Endothelial cell of umbilical vein (primary cell): ENCODE results near the gene SBK3. TPM values are rescaled to one million over a fixed set of nuclear protein-coding genes. Genes with fewer than 3 reads are reported as not detected.

Experiments used
- BruUV-seq: library from RNA; stranded (reverse); fragments of 400-500 nt; replicated peaks from 2 replicates; lab custom pipeline; 2021; lab: Mats Ljungman, UMichigan
- CTCF ChIA-PET: fragments of 300-600, 350-600 bp; sonication (Branson Sonifier 250); formaldehyde crosslinking; loops from one replicate; lab custom pipeline; 2021; ENCODE audit warnings: antibody characterized with exemption, inconsistent platforms; lab: Charles Lee
- POLR2A ChIA-PET: fragments of 300-600, 350-600 bp; sonication (Branson Sonifier 250); formaldehyde crosslinking; loops from one replicate; lab custom pipeline; 2021; ENCODE audit warnings: antibody characterized with exemption, inconsistent platforms; lab: Charles Lee
- DNase-seq: peaks from one replicate; pipeline ENCODE4 v3.0.0-alpha.2; 2011; ENCODE audit warnings: low read depth, low spot score
- FAIRE-seq: peaks from 2 replicates; lab custom pipeline; 2011; peaks lifted over from hg19 to GRCh38; lab: Jason Lieb, UNC
- H2AFZ ChIP-seq: 2 replicates; pipeline ENCODE4 v1.6.0; 2012; ENCODE audit warnings: low read depth, low read length, control low read depth, inconsistent platforms
- H3K27ac ChIP-seq: 2 replicates; pipeline ENCODE4 v1.5.1; 2011; ENCODE audit warnings: low read depth, mild to moderate bottlenecking, control low read depth, low read length, moderate library complexity; ENCODE audit not compliant: insufficient read depth
- H3K27me3 ChIP-seq, 2 experiments: 2 replicates each; pipeline versions ENCODE4 v1.6.0 to v1.6.1; 2011; ENCODE audit warnings: low read length in 2 of 2, mixed read lengths in 1 of 2; ENCODE audit not compliant: control insufficient read depth in 2 of 2, insufficient read depth in 2 of 2
- H3K36me3 ChIP-seq, 2 experiments: 2 replicates in 1 of 2; 3 replicates in 1 of 2; pipeline ENCODE4 v1.5.1; 2011; ENCODE audit warnings: low read length in 2 of 2, mild to moderate bottlenecking in 1 of 2, moderate library complexity in 1 of 2; ENCODE audit not compliant: control insufficient read depth in 2 of 2, insufficient read depth in 2 of 2; ENCODE audit errors: extremely low read depth in 1 of 2
- H3K4me1 ChIP-seq: 3 replicates; pipeline ENCODE4 v1.5.1; 2011; ENCODE audit warnings: mild to moderate bottlenecking, low read length; ENCODE audit not compliant: control insufficient read depth, insufficient read depth; ENCODE audit errors: extremely low read depth
- H3K4me2 ChIP-seq: 2 replicates; pipeline ENCODE4 v1.6.1; 2011; ENCODE audit warnings: low read length, control low read depth, mixed read lengths; ENCODE audit not compliant: insufficient read depth
- H3K4me3 ChIP-seq, 3 experiments: fragments of 200-600 bp in 1 of 3; sonication (generic), shearing (Covaris generic) in 1 of 3; replicated peaks in 1 of 3; 2 replicates each; pipeline ENCODE4 v1.5.1; 2011 to 2016; ENCODE audit warnings: control low read depth in 3 of 3, low read length in 3 of 3, mild to moderate bottlenecking in 2 of 3, inconsistent platforms in 1 of 3, low read depth in 1 of 3, moderate library complexity in 1 of 3; ENCODE audit not compliant: insufficient read depth in 1 of 3
- H3K79me2 ChIP-seq: 2 replicates; pipeline ENCODE4 v1.6.0; 2012; ENCODE audit warnings: low read length, inconsistent platforms; ENCODE audit not compliant: control insufficient read depth, insufficient read depth
- H3K9ac ChIP-seq: replicated peaks from 2 replicates; pipeline ENCODE3; 2011; ENCODE audit warnings: low read length, control low read depth; ENCODE audit not compliant: insufficient read depth; ENCODE audit errors: extremely low read depth
- H3K9me1 ChIP-seq: replicated peaks from 3 replicates; pipeline ENCODE4 v1.6.0; 2011; ENCODE audit warnings: mild to moderate bottlenecking, low read length; ENCODE audit not compliant: control insufficient read depth, insufficient read depth; ENCODE audit errors: extremely low read depth
- H3K9me3 ChIP-seq: replicated peaks from 2 replicates; pipeline ENCODE4 v1.5.1; 2012; ENCODE audit warnings: low read length, inconsistent platforms; ENCODE audit not compliant: control insufficient read depth, insufficient read depth
- H4K20me1 ChIP-seq: replicated peaks from 2 replicates; pipeline ENCODE3; 2011; ENCODE audit warnings: mild to moderate bottlenecking, low read length; ENCODE audit not compliant: control insufficient read depth, insufficient read depth; ENCODE audit errors: extremely low read depth
- GATA2 ChIP-seq: IDR thresholded peaks from 2 replicates; pipeline ENCODE4 v1.7.0; 2011; ENCODE audit warnings: low read depth, mild to moderate bottlenecking, moderate library complexity, mixed read lengths, low read length; ENCODE audit not compliant: insufficient read length, insufficient read depth
- JUN ChIP-seq: IDR thresholded peaks from 2 replicates; pipeline ENCODE4 v1.6.1; 2011; ENCODE audit warnings: borderline replicate concordance, low read depth; ENCODE audit not compliant: insufficient read length, insufficient read depth
- POLR2A ChIP-seq: IDR thresholded peaks from 2 replicates; pipeline ENCODE4 v1.6.1; 2012; ENCODE audit warnings: low read depth, mild to moderate bottlenecking, control low read depth, low read length
- dilution Hi-C: fragments of 300-500 bp; cut with MboI; formaldehyde crosslinking; loops from one replicate; pipeline ENCODE4 v1.15.0; 2019; ENCODE audit warnings: low sequenced_read_pairs; ENCODE audit not compliant: extremely low pct_ligation_motif_present
- intact Hi-C: fragments of 100-400 bp; cut with micrococcal nuclease; formaldehyde crosslinking; loops from one replicate; pipeline ENCODE4 v1.10.0; 2022
- polyA plus RNA-seq, 4 experiments: library from polyadenylated mRNA; depleted of rRNA in 3 of 4; stranded (reverse) in 3 of 4; unstranded in 1 of 4; fragments of >200 nt; gene quantifications; 2 replicates each; pipeline versions ENCODE4 v1.2.1 to v1.2.3, GENCODE V29; 2011 to 2012; ENCODE audit warnings: missing spikeins in 1 of 4
- total RNA-seq: library from RNA; stranded (reverse); gene quantifications from 2 replicates; pipeline ENCODE4 v1.2.3, GENCODE V29; 2021
- TF ChIP-seq, protein P1 (sequence below), 2 donors: IDR thresholded peaks; 1 replicate in 1 of 2; 2 replicates in 1 of 2; pipeline ENCODE4 v1.5.1; 2011; ENCODE audit warnings: low read length in 2 of 2, mild to moderate bottlenecking in 2 of 2, moderate library complexity in 2 of 2, control low read depth in 1 of 2, inconsistent platforms in 1 of 2, low read depth in 1 of 2; ENCODE audit not compliant: insufficient read depth in 1 of 2; ENCODE audit errors: extremely low read depth in 1 of 2

The SBK3 gene
- total and polyA plus RNA-seq, 2 donors (not counting 3 experiments of a cell fraction or from before 2014, with no cell fraction given), result 0.18 to 0.62 TPM

GRCh38 chr19:55502197-55502952 lies 43.0 kb downstream of the SBK3 start:
- CTCF ChIA-PET, result interaction anchor here (1.3 to 5.4 kb wide), 2 partner anchors 15 to 35 kb away, joined by 6 to 298 read pairs; no protein-coding TSS in a partner anchor
- H3K4me1 ChIP-seq, result no peaks in the 10 kb centered on the region
- intact Hi-C loops, result no loop called here
- POLR2A ChIA-PET, result no interaction called here
- FAIRE-seq, result no peak
- DNase-seq, result no peak
- H3K79me2 ChIP-seq, result no peaks in the 10 kb centered on the region
- H3K4me2 ChIP-seq, result no peak overlapping the region
- no peaks in the 10 kb centered on the region for H3K9me3 ChIP-seq
- H3K4me3 ChIP-seq, result no peak overlapping the region
- dilution Hi-C loops, result no loop called here
- H3K27ac ChIP-seq, result no peak overlapping the region
- H3K9me1 ChIP-seq, result no peaks in the 10 kb centered on the region
- no peak overlapping the region for H2AFZ ChIP-seq
- no peaks in the 10 kb centered on the region for H4K20me1 ChIP-seq
- no peak for TF ChIP-seq POLR2A
- TF ChIP-seq, protein P1, sequence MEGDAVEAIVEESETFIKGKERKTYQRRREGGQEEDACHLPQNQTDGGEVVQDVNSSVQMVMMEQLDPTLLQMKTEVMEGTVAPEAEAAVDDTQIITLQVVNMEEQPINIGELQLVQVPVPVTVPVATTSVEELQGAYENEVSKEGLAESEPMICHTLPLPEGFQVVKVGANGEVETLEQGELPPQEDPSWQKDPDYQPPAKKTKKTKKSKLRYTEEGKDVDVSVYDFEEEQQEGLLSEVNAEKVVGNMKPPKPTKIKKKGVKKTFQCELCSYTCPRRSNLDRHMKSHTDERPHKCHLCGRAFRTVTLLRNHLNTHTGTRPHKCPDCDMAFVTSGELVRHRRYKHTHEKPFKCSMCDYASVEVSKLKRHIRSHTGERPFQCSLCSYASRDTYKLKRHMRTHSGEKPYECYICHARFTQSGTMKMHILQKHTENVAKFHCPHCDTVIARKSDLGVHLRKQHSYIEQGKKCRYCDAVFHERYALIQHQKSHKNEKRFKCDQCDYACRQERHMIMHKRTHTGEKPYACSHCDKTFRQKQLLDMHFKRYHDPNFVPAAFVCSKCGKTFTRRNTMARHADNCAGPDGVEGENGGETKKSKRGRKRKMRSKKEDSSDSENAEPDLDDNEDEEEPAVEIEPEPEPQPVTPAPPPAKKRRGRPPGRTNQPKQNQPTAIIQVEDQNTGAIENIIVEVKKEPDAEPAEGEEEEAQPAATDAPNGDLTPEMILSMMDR (IDR thresholded peaks at IDR 0.05; ENCODE audit: extremely low read depth in 1 of 2, insufficient read depth in 1 of 2, low read depth in 1 of 2, low read length in 2 of 2), result no peak
- TF ChIP-seq GATA2, result no peak
- no peak for TF ChIP-seq JUN
- H3K27me3 ChIP-seq, result no peaks in the 10 kb centered on the region
- BruUV-seq, result no TSS peak
- no peak overlapping the region for H3K9ac ChIP-seq
- no peaks in the 10 kb centered on the region for H3K36me3 ChIP-seq
